ENCODE measurements around the gene NDUFB7. TPM values are rescaled to one million over a fixed set of nuclear protein-coding genes. Genes with fewer than 3 reads are reported as not detected.

The NDUFB7 gene
- total RNA-seq, 1 experiment from 2014 or later = 155 TPM

DNA sequence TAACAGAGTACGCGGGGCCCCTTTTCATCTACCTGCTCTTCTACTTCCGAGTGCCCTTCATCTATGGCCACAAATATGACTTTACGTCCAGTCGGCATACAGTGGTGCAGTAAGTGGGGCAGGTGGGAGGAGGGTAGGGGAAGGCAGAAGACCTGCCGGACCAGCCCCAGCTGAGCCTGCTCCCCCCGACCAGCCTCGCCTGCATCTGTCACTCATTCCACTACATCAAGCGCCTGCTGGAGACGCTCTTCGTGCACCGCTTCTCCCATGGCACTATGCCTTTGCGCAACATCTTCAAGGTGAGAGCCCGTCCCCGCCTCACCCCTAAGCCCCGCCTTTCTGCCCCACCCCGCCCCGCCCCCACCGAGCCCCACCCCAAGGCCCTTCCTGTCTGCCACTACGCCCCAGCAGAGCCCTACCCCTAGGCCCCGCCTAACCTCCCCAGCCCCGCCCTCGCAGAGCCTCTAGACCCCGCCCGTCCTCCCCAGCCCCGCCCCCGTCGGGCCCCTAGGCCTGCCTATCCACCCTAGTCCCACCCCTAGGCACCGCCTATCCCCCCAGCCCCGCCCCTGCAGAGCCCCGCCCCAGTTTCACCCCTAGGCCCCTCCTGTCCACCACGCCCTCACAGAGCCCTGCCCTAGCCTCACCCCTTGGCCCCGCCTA is 7.7 kb downstream of the NDUFB7 start:
- Mint-ChIP-seq H3K27me3 (ENCODE audit: low read depth) (no peaks in the 10 kb centered on the region), H3K27ac (peak overlapping the region in 2 of 3 experiments; percentile 87 to 97; a peak in 5 of 7 replicates), H3K4me3 (0 out of 5 replicates have a peak overlapping the region, but pooled peaks of 1 of the 2 experiments have one; percentile 56), H3K9me3 (no peaks in the 10 kb centered on the region), H3K36me3 (ENCODE audit: insufficient read depth in 1 of 3, low read depth in 3 of 3) (peaks cover 11 to 21% (median 13%) of the 10 kb centered on the region in 3 experiments; a peak in 6 of 7 replicates), H3K4me1 (peaks cover 29 to 44% of the 10 kb centered on the region in 2 experiments)
- Histone ChIP-seq H3K56ac (ENCODE audit: insufficient read length, low read depth, low read length) (no peak overlapping the region), H3K27me3 (ENCODE audit: insufficient read depth, low read length) (no peaks in the 10 kb centered on the region), H3K14ac (ENCODE audit: insufficient read depth, low read length) (no peak overlapping the region), H3K18ac (ENCODE audit: insufficient read length, low read depth, low read length) (no peak overlapping the region), H3K4ac (ENCODE audit: low read depth, low read length) (no peak overlapping the region), H3T11ph (ENCODE audit: low read length) (no peak overlapping the region), H4K20me1 (ENCODE audit: control insufficient read depth, insufficient read depth, insufficient read length) (no peaks in the 10 kb centered on the region), H3K27ac (ENCODE audit: insufficient read length, low read depth, low read length) (no peak overlapping the region), H4K91ac (ENCODE audit: insufficient read length, low read depth, low read length) (no peak overlapping the region), H3K4me2 (ENCODE audit: insufficient read depth, insufficient read length, low read length) (no peak overlapping the region), H2BK12ac (ENCODE audit: insufficient read length, low read depth, low read length) (no peak overlapping the region), H3K4me1 (ENCODE audit: insufficient read depth, low read length) (no peaks in the 10 kb centered on the region; the same call in 1 of the 2 replicates), H2BK120ac (ENCODE audit: low read depth, low read length, poor library complexity, severe bottlenecking) (no peak overlapping the region), H2AFZ (ENCODE audit: low read length) (no peak overlapping the region), H3K9ac (ENCODE audit: extremely low read depth, insufficient read length, low read length) (no peak overlapping the region), H3K23ac (ENCODE audit: insufficient read length, low read depth, low read length) (no peak overlapping the region), H3K23me2 (ENCODE audit: insufficient read length, low read depth, low read length, poor library complexity, severe bottlenecking) (no peaks in the 10 kb centered on the region), H2BK15ac (ENCODE audit: low read depth, low read length) (no peak overlapping the region), H4K5ac (ENCODE audit: insufficient read length, low read depth, low read length) (no peak overlapping the region), H2AK5ac (ENCODE audit: insufficient read length, low read length) (no peak overlapping the region), H2BK20ac (ENCODE audit: low read depth, low read length, poor library complexity, severe bottlenecking) (no peak overlapping the region), H3K9me3 (ENCODE audit: control insufficient read depth, low read depth, low read length) (no peaks in the 10 kb centered on the region), H4K8ac (replicated peaks; ENCODE audit: insufficient read length, low read depth, low read length) (no peak overlapping the region), H3K79me1 (ENCODE audit: insufficient read depth, low read depth, low read length, poor library complexity, severe bottlenecking) (peaks cover 7% of the 10 kb centered on the region), H2BK5ac (ENCODE audit: insufficient read length, low read length) (no peak overlapping the region), H3K79me2 (ENCODE audit: insufficient read depth, low read length) (peaks cover under 1% of the 10 kb centered on the region; the same call in 1 of the 2 replicates)
- no CpG with 5 or more reads among the region's 33 CpGs for WGBS (ENCODE audit: extremely low coverage, insufficient read length, low lambda C conversion rate)
- peak; percentile 98 for DNase-seq
- no peak for TF ChIP-seq CTCF (conservative IDR thresholded peaks at IDR 0.05)
